ENCODE data around the gene HOXB2. TPM values are rescaled to one million over a fixed set of nuclear protein-coding genes. Genes with fewer than 3 reads are reported as not detected.
A peak's percentile ranks its signal among the peaks of the same experiment; 100 is the strongest.

HOXB2 gene
- total RNA-seq, 2 experiments from 2014 or later: 15.6 to 18.2 TPM

DNA sequence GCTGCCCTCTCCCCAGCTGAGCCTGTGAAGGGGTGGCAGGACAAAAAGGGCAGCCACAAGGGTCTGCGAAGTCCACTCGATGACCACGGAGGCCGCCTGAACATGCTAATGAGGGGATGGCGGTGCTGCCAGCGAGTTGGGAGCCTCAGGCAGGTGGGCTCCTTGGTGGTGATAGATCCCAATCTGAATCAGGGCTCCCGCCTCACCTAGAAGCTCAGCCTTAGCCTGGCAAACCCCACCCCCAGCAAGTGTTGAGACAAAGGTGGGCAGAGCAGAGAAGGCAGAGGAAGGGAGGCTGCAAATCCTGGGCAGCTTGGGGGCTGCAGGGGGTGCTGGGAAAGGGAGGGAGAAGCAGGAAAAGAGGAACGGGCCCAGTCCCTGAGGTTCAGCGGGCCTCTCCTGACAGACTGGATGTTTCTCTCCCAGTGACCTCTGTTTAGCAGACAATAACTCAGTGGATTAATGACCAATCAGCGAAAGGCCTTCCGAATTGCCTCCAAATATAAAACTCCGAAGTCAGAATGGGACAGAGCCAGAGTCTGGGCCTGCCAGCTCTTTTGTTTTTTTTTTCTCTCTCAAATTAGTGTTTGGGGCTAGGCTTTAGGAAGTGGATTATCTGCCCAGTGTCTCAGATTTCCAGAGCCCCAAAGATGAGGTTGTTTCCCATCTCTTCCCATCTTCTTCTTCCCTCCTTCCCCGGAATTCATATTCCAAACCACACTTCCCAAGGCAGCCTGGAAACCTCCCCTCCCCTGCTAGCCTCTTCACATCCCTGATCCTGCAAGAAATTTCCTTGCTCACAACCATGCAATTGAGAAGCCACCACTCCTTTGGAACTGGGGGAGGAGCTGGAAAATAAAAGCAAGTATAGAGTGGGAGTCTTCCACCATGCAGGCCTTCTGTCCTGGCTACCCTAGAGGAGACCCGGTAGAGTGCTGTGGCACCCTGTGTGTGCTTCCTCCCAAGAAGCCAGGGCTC lies 15.2 kb upstream of the HOXB2 start:
- intact Hi-C loops (cut with micrococcal nuclease): no loop called here
- Mint-ChIP-seq H3K36me3 (ENCODE audit: low read depth) (no peaks in the 10 kb centered on the region), H3K4me3 (no peak overlapping the region), H3K9me3 (no peaks in the 10 kb centered on the region), H3K27ac (no peak overlapping the region), H3K4me1 (ENCODE audit: low read depth) (peaks cover 4% of the 10 kb centered on the region), H3K27me3 (ENCODE audit: low read depth) (peaks cover 19% of the 10 kb centered on the region)
- CTCF ChIA-PET: interaction anchor here (0.6 kb wide), 1 partner anchor 34 kb away, joined by 3 read pairs; the partner anchor contains the start of gene HOXB5
- DNase-seq: no peak

DNA sequence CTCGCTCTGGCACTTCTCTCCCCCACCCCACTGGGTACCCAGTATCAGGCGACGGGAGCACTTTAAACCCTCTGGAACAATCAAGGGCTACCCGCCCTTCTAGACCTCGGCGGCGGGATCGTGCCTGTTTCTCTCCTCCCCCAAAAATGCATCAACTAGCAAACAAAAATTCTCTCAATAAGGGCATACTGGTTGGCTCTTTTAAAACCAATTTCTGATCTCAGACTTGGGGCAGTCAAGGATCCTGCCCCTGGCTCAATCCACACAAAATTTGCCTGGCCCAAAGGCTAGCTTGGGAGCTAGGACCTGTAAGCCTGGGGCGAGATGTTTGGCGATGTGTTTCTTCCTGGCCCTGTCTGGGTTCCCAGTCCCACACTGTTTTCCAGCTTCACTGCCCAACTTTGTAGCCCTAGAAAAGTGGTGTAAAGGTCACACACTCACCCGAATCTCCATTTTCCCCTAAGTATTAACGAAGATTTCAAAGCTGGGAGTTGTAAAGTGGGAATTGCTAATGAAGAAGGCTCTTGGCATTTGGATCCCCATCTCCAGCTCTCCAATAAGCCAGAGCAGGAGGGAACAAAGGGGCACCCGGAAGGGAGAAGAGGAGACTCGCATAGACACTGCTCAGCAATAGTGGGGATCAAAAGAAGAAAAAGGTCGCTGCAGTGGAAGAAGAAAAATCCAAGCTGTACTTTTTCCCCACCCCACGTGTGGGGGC lies 14.4 kb upstream of the HOXB2 start:
- H3K27me3 Mint-ChIP-seq (ENCODE audit: low read depth): peaks cover 13% of the 10 kb centered on the region
- DNase-seq: no peak
- H3K4me1 Mint-ChIP-seq (ENCODE audit: low read depth): peaks cover 6% of the 10 kb centered on the region
- H3K27ac Mint-ChIP-seq: no peak overlapping the region
- CTCF ChIA-PET: no interaction called here
- no peaks in the 10 kb centered on the region for H3K36me3 Mint-ChIP-seq (ENCODE audit: low read depth)
- no peaks in the 10 kb centered on the region for H3K9me3 Mint-ChIP-seq
- no peak overlapping the region for H3K4me3 Mint-ChIP-seq
- intact Hi-C loops (cut with micrococcal nuclease): no loop called here

DNA sequence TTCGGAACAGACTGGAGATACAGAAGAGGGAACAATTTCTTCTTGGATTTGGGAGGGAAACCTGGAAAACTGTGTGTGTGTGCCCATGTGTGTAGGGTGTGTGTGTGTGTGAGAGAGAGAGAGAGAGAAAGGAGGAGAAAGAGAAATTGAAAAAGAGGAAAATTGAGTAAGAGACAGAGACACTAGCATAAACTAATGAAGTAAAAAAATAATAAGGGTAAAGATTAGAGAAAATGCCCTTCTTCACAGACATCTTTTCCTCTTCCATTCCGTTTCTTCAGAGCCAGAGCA lies 13.9 kb upstream of the HOXB2 start:
- Mint-ChIP-seq H3K27ac (no peak overlapping the region), H3K4me3 (no peak overlapping the region), H3K36me3 (ENCODE audit: low read depth) (no peaks in the 10 kb centered on the region), H3K4me1 (ENCODE audit: low read depth) (peaks cover 6% of the 10 kb centered on the region), H3K9me3 (no peaks in the 10 kb centered on the region), H3K27me3 (ENCODE audit: low read depth) (peaks cover 12% of the 10 kb centered on the region)
- intact Hi-C loops (cut with micrococcal nuclease): no loop called here
- no peak for DNase-seq
- CTCF ChIA-PET: no interaction called here

DNA sequence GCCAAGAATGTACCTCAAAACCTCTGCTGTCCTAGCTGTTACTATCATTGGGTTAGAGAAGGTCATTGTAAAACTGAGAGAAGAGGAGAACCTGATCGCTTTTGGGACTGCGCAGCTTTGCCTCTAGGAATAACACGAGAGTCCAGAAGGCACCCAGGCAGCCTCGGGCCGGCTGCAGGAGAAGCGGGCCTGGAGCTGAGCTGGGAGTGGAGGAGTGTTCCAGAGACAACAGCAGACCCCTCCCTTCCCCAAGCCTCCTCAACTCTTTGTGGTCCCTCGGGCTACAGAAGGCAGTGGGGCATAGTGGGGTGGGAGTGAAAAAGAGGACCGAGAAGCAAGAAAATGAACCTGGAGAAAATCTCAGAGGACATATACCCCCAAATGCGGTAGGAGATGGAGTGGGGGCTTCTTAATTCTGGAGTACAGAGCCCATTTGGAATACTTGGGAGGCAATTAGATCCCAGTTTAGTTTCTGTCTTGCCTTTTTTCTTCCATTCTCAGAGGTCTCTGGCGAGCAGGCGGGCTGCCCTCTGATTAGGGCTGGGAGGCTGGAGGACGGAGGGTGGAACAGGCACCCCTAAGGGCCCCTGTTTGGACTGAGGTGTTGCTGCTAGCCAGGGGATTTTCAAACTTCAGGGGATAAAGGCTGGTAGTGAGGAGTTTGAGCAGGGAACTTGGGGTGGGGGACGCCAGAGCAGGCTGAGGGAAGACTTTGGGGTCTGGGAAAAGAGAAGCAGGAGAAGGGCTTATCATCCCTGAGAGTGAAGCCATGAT lies 13.3 kb upstream of the HOXB2 start:
- Mint-ChIP-seq H3K27me3 (ENCODE audit: low read depth) (peaks cover 11% of the 10 kb centered on the region), H3K27ac (no peak overlapping the region), H3K36me3 (ENCODE audit: low read depth) (no peaks in the 10 kb centered on the region), H3K4me3 (no peak overlapping the region), H3K9me3 (no peaks in the 10 kb centered on the region), H3K4me1 (ENCODE audit: low read depth) (peaks cover 6% of the 10 kb centered on the region)
- CTCF ChIA-PET: interaction anchor here (1.0 kb wide), 1 partner anchor 75 kb away, joined by 4 read pairs; no protein-coding TSS in a partner anchor
- no peak for DNase-seq
- intact Hi-C loops (cut with micrococcal nuclease): no loop called here

DNA sequence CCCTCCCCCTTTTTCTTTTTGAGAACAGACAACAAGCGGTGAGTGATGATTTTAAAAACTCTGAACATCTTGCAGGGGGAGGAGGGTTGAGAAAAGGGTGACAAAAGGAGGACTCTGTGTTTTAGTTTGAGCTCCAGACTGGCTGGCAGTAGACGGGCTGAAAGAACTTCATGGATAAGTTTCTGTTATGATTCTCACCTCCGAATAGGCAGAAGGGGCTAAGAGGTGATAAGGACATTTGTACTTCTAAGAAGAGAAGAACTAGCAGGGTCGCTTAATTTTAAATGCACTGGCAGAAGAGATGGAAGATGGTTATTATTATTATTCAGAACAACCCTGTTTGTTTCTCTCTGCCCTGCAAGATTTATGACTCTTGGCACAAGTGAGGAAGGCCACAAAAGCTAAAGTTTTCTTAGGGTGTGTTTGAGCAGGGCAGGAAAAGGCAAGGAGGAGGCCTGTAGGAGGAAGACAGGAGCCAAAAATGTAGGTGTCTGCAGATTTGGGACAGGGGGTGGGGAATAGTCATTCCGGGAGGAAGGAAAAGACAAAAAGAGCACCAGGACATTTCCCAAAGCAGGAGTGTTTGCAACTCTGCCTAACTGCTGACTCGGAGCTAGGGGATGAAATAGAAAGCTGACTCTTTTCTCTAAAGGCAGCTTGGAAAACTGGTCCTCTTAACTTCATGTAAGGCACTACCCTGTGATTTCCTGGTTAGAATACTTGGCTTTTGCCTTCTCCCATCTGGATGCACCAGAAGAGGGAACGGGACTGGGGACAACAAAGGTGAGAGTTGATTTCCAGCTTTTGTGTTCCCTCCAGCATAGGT lies 11.9 kb upstream of the HOXB2 start:
- Mint-ChIP-seq H3K27ac (no peak overlapping the region), H3K27me3 (ENCODE audit: low read depth) (peaks cover 7% of the 10 kb centered on the region), H3K9me3 (no peaks in the 10 kb centered on the region), H3K4me3 (no peak overlapping the region), H3K4me1 (ENCODE audit: low read depth) (peaks cover 6% of the 10 kb centered on the region), H3K36me3 (ENCODE audit: low read depth) (no peaks in the 10 kb centered on the region)
- DNase-seq: no peak
- CTCF ChIA-PET: interaction anchor here (1.0 to 2.7 kb wide), 3 partner anchors 9 to 74 kb away, joined by 3 to 9 read pairs (median 4); no protein-coding TSS in a partner anchor
- intact Hi-C loops (cut with micrococcal nuclease): no loop called here

DNA sequence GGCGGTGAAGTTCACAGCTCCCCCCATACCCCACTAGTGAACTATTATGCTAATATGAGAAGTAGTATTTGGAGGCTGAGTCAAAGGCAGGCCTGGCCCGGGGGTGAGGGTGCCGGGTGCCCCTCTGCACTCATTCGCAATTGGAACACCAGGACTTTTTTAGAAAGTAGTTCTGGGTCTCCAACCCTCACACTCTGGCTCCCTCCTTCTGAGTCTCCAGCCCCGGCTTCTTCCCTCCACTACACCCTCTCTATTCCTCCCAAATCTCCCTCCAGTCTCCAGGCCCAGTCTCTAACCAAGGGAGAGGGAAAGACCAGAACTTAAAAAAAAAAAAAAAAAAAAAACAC lies 11.3 kb upstream of the HOXB2 start:
- intact Hi-C loops (cut with micrococcal nuclease): no loop called here
- Mint-ChIP-seq H3K27ac (no peak overlapping the region), H3K27me3 (ENCODE audit: low read depth) (peaks cover 7% of the 10 kb centered on the region), H3K36me3 (ENCODE audit: low read depth) (no peaks in the 10 kb centered on the region), H3K9me3 (no peaks in the 10 kb centered on the region), H3K4me1 (ENCODE audit: low read depth) (peaks cover 6% of the 10 kb centered on the region), H3K4me3 (no peak overlapping the region)
- DNase-seq: no peak
- CTCF ChIA-PET: interaction anchor here (1.0 to 2.7 kb wide), 3 partner anchors 9 to 65 kb away, joined by 3 to 9 read pairs (median 3); no protein-coding TSS in a partner anchor

DNA sequence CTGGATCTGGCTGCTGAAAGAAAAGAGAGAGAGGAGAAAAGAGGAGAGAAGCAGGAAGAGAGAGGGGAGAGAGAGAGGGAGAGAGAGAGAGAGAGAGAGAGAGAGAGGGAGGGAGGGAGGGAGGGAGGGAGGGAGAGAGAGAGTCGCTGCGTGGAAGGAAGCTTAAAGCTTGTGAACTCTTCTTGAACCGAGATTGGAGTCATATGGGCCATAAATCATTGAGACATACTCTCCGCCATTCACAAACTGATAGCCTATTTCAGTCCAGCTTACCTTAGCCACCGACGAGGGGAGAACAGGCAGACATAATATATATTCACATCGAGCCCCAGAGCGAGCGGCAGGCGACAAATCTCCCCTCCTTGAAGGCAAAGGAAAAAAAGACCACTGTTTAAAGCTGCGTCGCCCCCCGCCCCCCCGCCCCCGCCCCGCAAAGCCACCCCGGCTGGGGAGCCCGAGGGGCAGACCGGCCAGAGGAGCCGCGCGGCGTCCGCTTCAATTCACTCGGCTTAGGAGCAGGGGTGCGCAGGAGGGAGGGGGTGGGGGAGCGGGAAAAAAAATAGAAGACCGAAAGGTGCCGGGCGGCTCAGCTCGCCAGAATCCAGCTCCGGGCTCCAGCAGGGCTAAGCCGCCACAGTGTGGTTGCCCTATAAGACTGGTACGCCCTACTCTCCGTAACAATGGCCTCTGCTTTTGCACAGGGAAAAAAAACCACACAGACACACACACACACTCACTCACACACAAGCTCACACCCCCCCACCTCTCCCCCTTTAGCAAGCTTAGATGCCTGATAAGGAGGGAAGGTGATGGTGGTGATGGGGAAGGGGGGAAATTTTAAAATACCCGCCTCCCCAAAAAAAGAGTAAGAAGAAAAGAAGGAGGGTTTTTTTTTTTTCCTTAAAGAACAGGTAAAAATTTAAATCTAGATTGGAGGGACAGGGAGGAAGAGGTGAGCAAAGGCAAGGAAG lies 10.6 kb upstream of the HOXB2 start:
- intact Hi-C loops (cut with micrococcal nuclease): loop anchor here (1.0 kb wide), 1 partner anchor 42 kb away; no protein-coding TSS in a partner anchor
- no peak overlapping the region for H3K27ac Mint-ChIP-seq
- DNase-seq: peak; percentile 31
- peaks cover 7% of the 10 kb centered on the region for H3K27me3 Mint-ChIP-seq (ENCODE audit: low read depth)
- H3K9me3 Mint-ChIP-seq: no peaks in the 10 kb centered on the region
- CTCF ChIA-PET: interaction anchor here (1.0 to 2.7 kb wide), 3 partner anchors 8 to 64 kb away, joined by 3 to 9 read pairs (median 3); no protein-coding TSS in a partner anchor
- peaks cover 6% of the 10 kb centered on the region for H3K4me1 Mint-ChIP-seq (ENCODE audit: low read depth)
- peak overlapping the region; percentile 82 for H3K4me3 Mint-ChIP-seq
- H3K36me3 Mint-ChIP-seq (ENCODE audit: low read depth): no peaks in the 10 kb centered on the region

DNA sequence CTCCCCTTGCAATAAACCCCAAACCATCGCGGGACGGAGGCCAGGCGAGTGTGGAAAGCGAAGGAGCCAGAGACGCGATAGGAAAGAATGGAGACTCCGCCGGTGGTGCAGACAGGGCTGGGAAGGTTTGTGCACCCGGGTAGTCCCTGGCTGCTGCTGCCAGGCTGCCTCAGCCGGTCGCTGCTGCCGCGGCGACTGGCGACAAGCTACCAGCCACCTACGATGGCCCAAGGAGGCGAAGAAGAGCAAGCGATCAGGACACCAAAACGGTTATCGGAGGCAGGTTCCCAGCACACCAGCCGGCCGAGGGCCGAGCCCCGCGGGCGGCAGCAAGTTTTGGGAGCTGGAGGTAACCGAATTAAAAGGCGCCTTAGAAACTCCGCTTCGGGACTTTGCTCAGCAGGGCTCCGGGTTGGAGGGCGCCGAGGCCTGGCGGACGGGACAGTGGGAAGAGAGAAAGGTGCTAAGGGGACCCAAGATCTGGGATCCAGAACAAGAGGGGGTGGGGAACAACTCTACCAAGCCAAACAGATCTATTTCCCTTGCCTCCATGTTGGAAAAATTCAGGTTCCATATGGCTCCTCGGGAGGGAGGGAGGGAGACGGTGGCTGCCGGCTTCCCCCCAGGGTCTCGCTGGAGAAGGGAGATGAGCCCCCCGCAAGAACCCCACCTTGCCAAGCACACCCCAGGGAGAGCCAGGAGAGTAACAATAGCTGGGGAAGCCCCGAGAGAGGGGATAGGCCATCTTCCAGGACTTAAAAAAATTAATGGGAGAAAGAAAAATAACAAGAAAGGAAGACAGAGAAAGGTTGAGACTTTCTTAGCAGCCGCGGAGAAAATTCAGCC lies 9.7 kb upstream of the HOXB2 start:
- Mint-ChIP-seq H3K4me3 (peak overlapping the region; percentile 82), H3K36me3 (ENCODE audit: low read depth) (no peaks in the 10 kb centered on the region), H3K27ac (no peak overlapping the region), H3K4me1 (ENCODE audit: low read depth) (peaks cover 6% of the 10 kb centered on the region), H3K9me3 (no peaks in the 10 kb centered on the region), H3K27me3 (ENCODE audit: low read depth) (peaks cover 7% of the 10 kb centered on the region)
- DNase-seq: no peak
- intact Hi-C loops (cut with micrococcal nuclease): loop anchor here (1.0 kb wide), 1 partner anchor 41 kb away; no protein-coding TSS in a partner anchor
- CTCF ChIA-PET: interaction anchor here (2.7 kb wide), 1 partner anchor 62 kb away, joined by 9 read pairs; no protein-coding TSS in a partner anchor

DNA sequence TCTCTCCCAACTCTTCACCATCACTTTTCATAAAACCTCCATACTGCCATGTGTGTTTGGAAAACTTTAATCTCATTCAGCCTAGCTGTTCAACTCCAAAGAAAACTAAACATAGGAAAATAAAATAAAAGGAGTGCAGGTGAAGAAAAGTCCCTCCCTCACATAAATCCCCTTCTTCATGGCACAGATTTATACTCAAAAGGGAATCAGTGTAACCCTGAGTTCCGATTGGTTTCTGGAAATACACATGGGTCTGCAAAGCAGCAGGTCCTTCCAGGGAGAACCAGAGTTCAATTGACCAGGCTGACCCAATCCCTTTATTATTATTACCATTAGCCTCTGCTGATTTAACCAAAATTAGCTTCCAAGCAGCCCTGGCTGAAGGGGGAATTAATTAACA lies 8.9 kb upstream of the HOXB2 start:
- Mint-ChIP-seq H3K4me3 (no peak overlapping the region), H3K9me3 (no peaks in the 10 kb centered on the region), H3K27ac (no peak overlapping the region), H3K36me3 (ENCODE audit: low read depth) (no peaks in the 10 kb centered on the region), H3K27me3 (ENCODE audit: low read depth) (peaks cover 7% of the 10 kb centered on the region), H3K4me1 (ENCODE audit: low read depth) (peaks cover 6% of the 10 kb centered on the region)
- CTCF ChIA-PET: interaction anchor here (0.6 to 0.7 kb wide), 2 partner anchors 48 to 861 kb away, joined by 4 read pairs; partner anchors contain the start of gene PHB1
- intact Hi-C loops (cut with micrococcal nuclease): no loop called here
- no peak for DNase-seq

DNA sequence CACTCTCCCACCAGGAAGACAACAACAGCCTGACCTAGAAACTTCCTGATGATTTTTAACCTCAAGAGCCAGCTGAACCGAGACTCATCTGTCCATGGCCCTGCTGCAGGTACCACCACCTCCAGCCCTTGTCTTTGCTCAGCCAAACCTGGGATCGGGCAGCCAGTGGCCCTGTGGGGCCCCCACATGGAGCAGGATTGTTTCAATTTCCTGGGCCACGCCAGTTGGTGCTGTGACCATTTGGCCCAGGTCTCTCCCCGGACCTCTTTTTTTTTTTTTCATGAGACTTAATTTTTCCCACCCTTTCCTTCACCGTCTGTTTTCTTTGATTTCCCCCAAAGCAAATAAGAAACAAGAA lies 8.3 kb upstream of the HOXB2 start:
- no peak overlapping the region for H3K27ac Mint-ChIP-seq
- H3K9me3 Mint-ChIP-seq: no peaks in the 10 kb centered on the region
- peaks cover 11% of the 10 kb centered on the region for H3K4me1 Mint-ChIP-seq (ENCODE audit: low read depth)
- intact Hi-C loops (cut with micrococcal nuclease): no loop called here
- H3K27me3 Mint-ChIP-seq (ENCODE audit: low read depth): peaks cover 4% of the 10 kb centered on the region
- H3K4me3 Mint-ChIP-seq: no peak overlapping the region
- no peaks in the 10 kb centered on the region for H3K36me3 Mint-ChIP-seq (ENCODE audit: low read depth)
- no peak for DNase-seq
- CTCF ChIA-PET: no interaction called here

Measured in activated naive CD4-positive, alpha-beta T cell treated with anti-CD3 and anti-CD28 coated beads for 36 hours (primary cell).